Suprapubic skin (tissue), 4 donors: ENCODE results near the gene CTDSP1. TPM values are rescaled to one million over a fixed set of nuclear protein-coding genes. Genes with fewer than 3 reads are reported as not detected.

Experiments used
- DNase-seq, 2 donors: peaks; one replicate each; pipeline ENCODE4 v3.0.0-alpha.2; 2019; ENCODE audit warnings: low spot score in 2 of 2
- H3K27ac ChIP-seq: fragments of 200-600 bp; sonication (generic); one replicate; pipeline ENCODE4 v1.5.1; 2019
- H3K27me3 ChIP-seq: fragments of 200-600 bp; sonication (generic); one replicate; pipeline ENCODE4 v1.5.1; 2019
- H3K36me3 ChIP-seq: fragments of 200-600 bp; sonication (generic); one replicate; pipeline ENCODE4 v1.5.1; 2019
- H3K4me1 ChIP-seq: fragments of 200-600 bp; sonication (generic); one replicate; pipeline ENCODE4 v1.5.1; 2019
- H3K4me3 ChIP-seq: fragments of 200-600 bp; sonication (generic); one replicate; pipeline ENCODE4 v1.5.1; 2019; ENCODE audit warnings: mild to moderate bottlenecking
- H3K9me3 ChIP-seq: fragments of 200-600 bp; sonication (generic); one replicate; pipeline ENCODE4 v1.5.1; 2019
- CTCF ChIP-seq, 2 donors: fragments of 200-600 bp in 1 of 2; fragments of 450-650 bp in 1 of 2; sonication (generic) in 1 of 2; IDR thresholded peaks; one replicate each; pipeline ENCODE4 v1.5.1; 2016 to 2019; ENCODE audit warnings: antibody characterized with exemption in 2 of 2, mild to moderate bottlenecking in 1 of 2, moderate library complexity in 1 of 2
- EP300 ChIP-seq: sonication (generic); formaldehyde crosslinking; IDR thresholded peaks from one replicate; pipeline ENCODE4 v1.6.1; 2017; ENCODE audit warnings: antibody characterized with exemption
- POLR2A ChIP-seq, 2 donors: fragments of 450-650 bp; IDR thresholded peaks; one replicate each; pipeline ENCODE4 v1.6.1; 2017; ENCODE audit warnings: antibody characterized with exemption in 2 of 2, mild to moderate bottlenecking in 2 of 2, moderate library complexity in 2 of 2
- POLR2AphosphoS5 ChIP-seq, 3 donors: sonication (generic); formaldehyde crosslinking; IDR thresholded peaks; one replicate each; pipeline ENCODE4 v1.6.1; 2017; ENCODE audit warnings: antibody characterized with exemption in 3 of 3
- WGBS: methylation state at CpG from one replicate; pipeline ENCODE4 v1.1.5; 2018; 5-methylcytosine and 5-hydroxymethylcytosine counted together
- total RNA-seq, 4 donors: library from RNA; depleted of rRNA; stranded (reverse); fragments of >200 nt; gene quantifications; one replicate each; pipeline ENCODE4 v1.1.0, GENCODE V29; 2016

CTDSP1 gene
- total RNA-seq, 4 donors from 2014 or later = 70.3 to 140 (median 99.5) TPM

- WGBS = 87% methylated on average over 17 of the region's 17 CpGs
- DNase-seq = no peak
- Histone ChIP-seq H3K36me3 (no peaks in the 10 kb centered on the region), H3K9me3 (no peaks in the 10 kb centered on the region), H3K4me3 (no peak overlapping the region), H3K27ac (no peak overlapping the region), H3K4me1 (peaks cover 11% of the 10 kb centered on the region), H3K27me3 (no peaks in the 10 kb centered on the region)
- TF ChIP-seq CTCF (IDR thresholded peaks at IDR 0.05) (no peak), POLR2AphosphoS5 (IDR thresholded peaks at IDR 0.05) (no peak), EP300 (no peak), POLR2A (IDR thresholded peaks at IDR 0.05) (no peak)
These were observed 10.1 kb upstream of the CTDSP1 start for GRCh38 chr2:218389333-218390150.

- Histone ChIP-seq H3K27ac (no peak overlapping the region), H3K4me3 (no peak overlapping the region), H3K4me1 (peaks cover 19% of the 10 kb centered on the region), H3K36me3 (no peaks in the 10 kb centered on the region), H3K9me3 (no peaks in the 10 kb centered on the region), H3K27me3 (no peaks in the 10 kb centered on the region)
- WGBS = 89% methylated on average over 21 of the region's 23 CpGs
- no peak for DNase-seq
- TF ChIP-seq CTCF (IDR thresholded peaks at IDR 0.05) = no peak
- TF ChIP-seq POLR2AphosphoS5 (IDR thresholded peaks at IDR 0.05) = no peak
- TF ChIP-seq EP300 = no peak
- no peak for TF ChIP-seq POLR2A (IDR thresholded peaks at IDR 0.05)
These were observed 8.5 kb upstream of the CTDSP1 start for GRCh38 chr2:218391202-218391601.

- H3K9me3 ChIP-seq = no peaks in the 10 kb centered on the region
- TF ChIP-seq CTCF (IDR thresholded peaks at IDR 0.05) = no peak
- no peak for TF ChIP-seq POLR2AphosphoS5 (IDR thresholded peaks at IDR 0.05)
- TF ChIP-seq POLR2A (IDR thresholded peaks at IDR 0.05) = no peak
- TF ChIP-seq EP300 = no peak
- H3K4me1 ChIP-seq = peaks cover 24% of the 10 kb centered on the region
- H3K27ac ChIP-seq = no peak overlapping the region
- H3K27me3 ChIP-seq = no peaks in the 10 kb centered on the region
- no peak for DNase-seq
- no peak overlapping the region for H3K4me3 ChIP-seq
- 89% methylated on average over 5 of the region's 5 CpGs for WGBS
- H3K36me3 ChIP-seq = no peaks in the 10 kb centered on the region
These were observed 7.2 kb upstream of the CTDSP1 start for GRCh38 chr2:218392459-218392858.

GRCh38 chr2:218392891-218393462 lies 6.7 kb upstream of the CTDSP1 start:
- no peak for DNase-seq
- Histone ChIP-seq H3K4me1 (peaks cover 24% of the 10 kb centered on the region), H3K4me3 (no peak overlapping the region), H3K9me3 (no peaks in the 10 kb centered on the region), H3K27me3 (no peaks in the 10 kb centered on the region), H3K27ac (no peak overlapping the region), H3K36me3 (no peaks in the 10 kb centered on the region)
- TF ChIP-seq CTCF (IDR thresholded peaks at IDR 0.05) (no peak), EP300 (no peak), POLR2AphosphoS5 (IDR thresholded peaks at IDR 0.05) (no peak), POLR2A (IDR thresholded peaks at IDR 0.05) (no peak)
- WGBS = 83% methylated on average over 12 of the region's 16 CpGs

GRCh38 chr2:218393750-218394290 lies 5.8 kb upstream of the CTDSP1 start:
- TF ChIP-seq POLR2AphosphoS5 (IDR thresholded peaks at IDR 0.05) = no peak
- no peak for TF ChIP-seq EP300
- no peak for TF ChIP-seq POLR2A (IDR thresholded peaks at IDR 0.05)
- Histone ChIP-seq H3K36me3 (no peaks in the 10 kb centered on the region), H3K27ac (no peak overlapping the region), H3K4me3 (no peak overlapping the region), H3K9me3 (no peaks in the 10 kb centered on the region), H3K4me1 (peaks cover 33% of the 10 kb centered on the region), H3K27me3 (no peaks in the 10 kb centered on the region)
- no peak for DNase-seq
- WGBS = 71% methylated on average over 8 of the region's 8 CpGs
